Measurements from ENCODE around the gene CUTA. TPM values are rescaled to one million over a fixed set of nuclear protein-coding genes. Genes with fewer than 3 reads are reported as not detected.

Gene CUTA
- 59.8 TPM for total RNA-seq

GRCh38 chr6:33417903-33418689 is at the start of gene CUTA:
Gene CUTA, minus strand, starts transcription at chr6:33418107. Its CDS starts 107 bp downstream, at chr6:33418000.

GRCh38 chr6:33454009-33454946 is 36.4 kb upstream of the CUTA start, which contains the start of gene ZBTB9:
Gene ZBTB9, plus strand, starts transcription at chr6:33454576. Its CDS starts 525 bp downstream, at chr6:33455101.

GRCh38 chr6:33419580-33420490 is 1.9 kb upstream of the CUTA start, which contains the start of gene SYNGAP1:
Gene SYNGAP1, plus strand, starts transcription at chr6:33420065. Its CDS starts 200 bp downstream, at chr6:33420265.

GRCh38 chr6:33410711-33411631 is 6.9 kb downstream of the CUTA start, which contains the start of gene PHF1:
Gene PHF1, plus strand, starts transcription at chr6:33411014. Its CDS starts 1,250 bp downstream, at chr6:33412264.

GRCh38 chr6:33391278-33391921 is 26.5 kb downstream of the CUTA start, which contains the start of gene KIFC1:
Gene KIFC1, plus strand, starts transcription at chr6:33391823. Its CDS starts 163 bp downstream, at chr6:33391986.

Small RNA genes lying within 50 kb of the gene (small RNA-seq; reads per million reads assigned to genes)
- gene RPL35AP4 (ENCODE audit: low replicate concordance), result not detected
- gene ZBTB9 (ENCODE audit: low replicate concordance), result not detected

Other genes with a start within 250 kb of the CUTA start
- 3.4 TPM for gene COL11A2, start 225.6 kb downstream of the CUTA start, total RNA-seq
- gene RXRB, start 217.4 kb downstream of the CUTA start, total RNA-seq, result 33.2 TPM
- 36.9 TPM for gene SLC39A7, start 217.2 kb downstream of the CUTA start, total RNA-seq
- 4.4 TPM for gene HSD17B8, start 213.5 kb downstream of the CUTA start, total RNA-seq
- gene RING1, start 209.6 kb downstream of the CUTA start, total RNA-seq, result 21.9 TPM
- gene VPS52, start 146.2 kb downstream of the CUTA start, total RNA-seq, result 47.6 TPM
- gene RPS18, start 146.0 kb downstream of the CUTA start, total RNA-seq, result 3,808 TPM
- 12.8 TPM for gene B3GALT4, start 141.0 kb downstream of the CUTA start, total RNA-seq
- 39.4 TPM for gene WDR46, start 128.9 kb downstream of the CUTA start, total RNA-seq
- 18.5 TPM for gene PFDN6, start 128.5 kb downstream of the CUTA start, total RNA-seq
- gene RGL2, start 119.2 kb downstream of the CUTA start, total RNA-seq, result 22.8 TPM
- gene TAPBP, start 104.0 kb downstream of the CUTA start, total RNA-seq, result 12.2 TPM
- 24.7 TPM for gene ZBTB22, start 100.4 kb downstream of the CUTA start, total RNA-seq
- gene DAXX, start 95.1 kb downstream of the CUTA start, total RNA-seq, result 25.0 TPM
- 7.8 TPM for gene KIFC1, start 26.3 kb downstream of the CUTA start, total RNA-seq
- 32.9 TPM for gene PHF1, start 7.1 kb downstream of the CUTA start, total RNA-seq
- gene SYNGAP1, start 2.0 kb upstream of the CUTA start, total RNA-seq, result 48.8 TPM
- 8.1 TPM for gene ZBTB9, start 36.5 kb upstream of the CUTA start, total RNA-seq
- gene BAK1, start 162.2 kb upstream of the CUTA start, total RNA-seq, result 4.1 TPM
- gene ITPR3, start 203.2 kb upstream of the CUTA start, total RNA-seq, result 1.9 TPM

All from parietal lobe (tissue), 2 donors.